B cell (primary cell): Measurements from ENCODE around the gene TCF12.

ENCODE experiments used
- EZH2 ChIP-seq: IDR thresholded peaks from 2 replicates; pipeline ENCODE4 v1.6.1; 2012; ENCODE audit warnings: borderline replicate concordance, low read depth, mild to moderate bottlenecking, moderate library complexity, low read length; ENCODE audit not compliant: insufficient read depth, poor library complexity, severe bottlenecking
- TF ChIP-seq, protein P1 (sequence below): fragments of 200-600 bp; IDR thresholded peaks from one replicate; pipeline ENCODE4 v1.8.0; 2022; ENCODE audit warnings: antibody characterized with exemption, mild to moderate bottlenecking

DNA sequence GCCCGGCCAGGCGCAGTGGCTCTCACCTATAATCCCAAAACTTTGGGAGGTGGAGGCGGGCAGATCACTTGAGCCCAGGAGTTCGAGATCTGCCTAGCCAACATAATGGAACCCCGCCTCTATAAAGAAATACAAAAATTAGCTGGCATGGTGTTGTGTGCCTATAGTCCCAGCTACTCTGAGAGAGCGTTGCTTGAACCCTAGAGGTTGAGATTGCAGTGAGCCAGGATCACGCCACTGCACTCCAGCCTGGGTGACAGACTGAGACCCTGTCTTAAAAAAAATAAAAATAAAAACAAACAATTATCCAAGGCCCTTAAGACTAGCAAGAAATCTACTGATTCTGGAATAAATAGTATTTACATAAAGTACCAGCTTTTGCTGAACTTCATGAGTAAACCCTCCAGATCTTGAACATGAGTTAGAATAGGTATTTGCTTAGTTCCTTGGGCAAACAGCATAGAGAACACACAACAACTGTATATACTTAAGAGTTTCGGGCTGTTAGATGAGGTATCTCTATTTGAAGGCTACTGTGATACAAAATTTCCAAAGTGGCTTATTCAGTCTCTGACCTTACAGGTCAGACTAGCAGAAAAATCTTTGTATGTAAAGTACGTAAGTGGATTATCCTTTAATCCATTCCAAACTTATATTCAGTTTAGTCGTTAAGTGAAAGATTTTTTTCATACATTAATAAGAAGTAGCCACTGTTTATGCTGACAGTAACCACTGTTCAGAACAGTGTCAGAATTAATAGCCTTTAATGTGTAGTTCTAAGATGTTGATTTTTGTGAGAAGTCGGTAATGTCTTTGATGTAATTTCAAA is 286.8 kb downstream of the TCF12 start:
- TF ChIP-seq, protein P1, sequence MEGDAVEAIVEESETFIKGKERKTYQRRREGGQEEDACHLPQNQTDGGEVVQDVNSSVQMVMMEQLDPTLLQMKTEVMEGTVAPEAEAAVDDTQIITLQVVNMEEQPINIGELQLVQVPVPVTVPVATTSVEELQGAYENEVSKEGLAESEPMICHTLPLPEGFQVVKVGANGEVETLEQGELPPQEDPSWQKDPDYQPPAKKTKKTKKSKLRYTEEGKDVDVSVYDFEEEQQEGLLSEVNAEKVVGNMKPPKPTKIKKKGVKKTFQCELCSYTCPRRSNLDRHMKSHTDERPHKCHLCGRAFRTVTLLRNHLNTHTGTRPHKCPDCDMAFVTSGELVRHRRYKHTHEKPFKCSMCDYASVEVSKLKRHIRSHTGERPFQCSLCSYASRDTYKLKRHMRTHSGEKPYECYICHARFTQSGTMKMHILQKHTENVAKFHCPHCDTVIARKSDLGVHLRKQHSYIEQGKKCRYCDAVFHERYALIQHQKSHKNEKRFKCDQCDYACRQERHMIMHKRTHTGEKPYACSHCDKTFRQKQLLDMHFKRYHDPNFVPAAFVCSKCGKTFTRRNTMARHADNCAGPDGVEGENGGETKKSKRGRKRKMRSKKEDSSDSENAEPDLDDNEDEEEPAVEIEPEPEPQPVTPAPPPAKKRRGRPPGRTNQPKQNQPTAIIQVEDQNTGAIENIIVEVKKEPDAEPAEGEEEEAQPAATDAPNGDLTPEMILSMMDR: no peak
- TF ChIP-seq EZH2: no peak
